KMS-11 (cell line): ENCODE data around the gene CYB5B.

Experiments
- H2AFZ ChIP-seq: fragments of 200-600 bp; sonication (generic); 2 replicates; pipeline ENCODE4 v1.6.1; 2016; ENCODE audit warnings: antibody characterized with exemption, mixed run types, low read depth
- H3K27ac ChIP-seq: fragments of 200-600 bp; sonication (generic); 2 replicates; pipeline ENCODE4 v1.6.1; 2016; ENCODE audit warnings: mild to moderate bottlenecking, mixed run types
- H3K27me3 ChIP-seq: fragments of 200-600 bp; sonication (generic); 2 replicates; pipeline ENCODE4 v1.6.1; 2017; ENCODE audit warnings: mild to moderate bottlenecking, low read depth, mixed run types, moderate library complexity; ENCODE audit not compliant: insufficient read depth
- H3K36me3 ChIP-seq: fragments of 200-600 bp; sonication (generic); 2 replicates; pipeline ENCODE4 v1.6.1; 2017; ENCODE audit warnings: mild to moderate bottlenecking, mixed run types; ENCODE audit not compliant: insufficient read depth
- H3K4me1 ChIP-seq: fragments of 200-600 bp; sonication (generic); 2 replicates; pipeline ENCODE4 v1.6.1; 2016; ENCODE audit warnings: mild to moderate bottlenecking, low read depth, mixed run types; ENCODE audit not compliant: poor library complexity, severe bottlenecking
- H3K4me2 ChIP-seq: fragments of 200-600 bp; sonication (generic); 2 replicates; pipeline ENCODE4 v1.7.0; 2016; ENCODE audit warnings: mild to moderate bottlenecking, mixed run types
- H3K4me3 ChIP-seq: fragments of 200-600 bp; sonication (generic); IDR thresholded peaks from 2 replicates; pipeline ENCODE4 v1.6.1; 2017; ENCODE audit warnings: low read depth, low read length, mixed read lengths; ENCODE audit not compliant: insufficient read depth
- H3K79me2 ChIP-seq: fragments of 200-600 bp; sonication (generic); 2 replicates; pipeline ENCODE4 v1.6.1; 2016; ENCODE audit warnings: low read depth, mixed run types; ENCODE audit not compliant: insufficient read depth
- H3K9ac ChIP-seq: fragments of 200-600 bp; sonication (generic); 2 replicates; pipeline ENCODE4 v1.6.1; 2016; ENCODE audit warnings: mild to moderate bottlenecking, mixed run types
- H4K20me1 ChIP-seq: fragments of 200-600 bp; sonication (generic); 2 replicates; pipeline ENCODE4 v1.6.1; 2016; ENCODE audit warnings: mild to moderate bottlenecking, mixed run types; ENCODE audit not compliant: insufficient read depth
- CTCF ChIP-seq: fragments of 200-600 bp; sonication (generic); conservative IDR thresholded peaks from 2 replicates; pipeline ENCODE4 v1.6.1; 2017; ENCODE audit warnings: low read depth, mild to moderate bottlenecking, antibody characterized with exemption, low read length, moderate library complexity, mixed read lengths

The CYB5B gene, protein sequence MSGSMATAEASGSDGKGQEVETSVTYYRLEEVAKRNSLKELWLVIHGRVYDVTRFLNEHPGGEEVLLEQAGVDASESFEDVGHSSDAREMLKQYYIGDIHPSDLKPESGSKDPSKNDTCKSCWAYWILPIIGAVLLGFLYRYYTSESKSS

DNA sequence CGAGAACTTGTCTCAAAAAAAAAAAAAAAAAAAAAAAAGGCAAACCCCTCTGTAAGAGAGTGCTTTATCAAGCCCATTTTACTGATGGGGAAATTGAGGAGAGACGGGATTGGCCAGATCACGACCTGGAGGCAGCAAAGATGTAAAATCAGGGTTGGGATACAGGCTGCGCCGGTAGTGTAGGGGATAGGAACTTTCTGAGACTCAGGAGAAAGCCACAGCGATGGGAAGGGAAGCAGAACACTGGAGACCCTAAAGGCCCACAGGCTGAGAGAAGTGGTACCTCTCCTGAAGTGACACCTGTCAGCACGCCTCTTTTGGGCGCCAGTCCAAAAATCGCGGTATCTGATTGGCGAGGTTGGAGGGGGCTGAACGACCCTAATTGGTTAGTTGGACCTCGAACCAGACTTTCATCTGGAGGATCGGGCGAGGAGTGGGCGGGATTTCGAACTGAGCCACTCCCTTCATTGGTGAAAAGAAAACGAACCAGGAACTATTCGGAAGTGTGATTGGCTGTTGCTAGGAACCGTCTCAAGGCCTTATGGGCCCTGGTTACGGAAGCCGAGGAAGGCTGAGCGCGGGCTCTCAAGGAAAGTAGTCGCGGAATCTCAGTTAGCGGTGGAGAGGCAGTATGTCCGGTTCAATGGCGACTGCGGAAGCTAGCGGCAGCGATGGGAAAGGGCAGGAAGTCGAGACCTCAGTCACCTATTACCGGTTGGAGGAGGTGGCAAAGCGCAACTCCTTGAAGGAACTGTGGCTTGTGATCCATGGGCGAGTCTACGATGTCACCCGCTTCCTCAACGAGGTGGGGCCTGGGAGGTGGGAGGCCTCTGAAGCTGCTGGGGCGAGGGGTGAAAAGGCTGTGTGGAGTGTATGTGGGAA, at the start of gene CYB5B:
TSS of gene CYB5B (plus strand) at position 567 of the 882 bp plus-strand sequence. CDS start at position 632, 65 bp downstream.
- peak within 1 kb of the TSS; percentile 77 for H2AFZ ChIP-seq
- no peaks in the 10 kb centered on the region for H3K36me3 ChIP-seq
- H4K20me1 ChIP-seq, result no peaks in the 10 kb centered on the region
- no peaks in the 10 kb centered on the region for H3K27me3 ChIP-seq
- TF ChIP-seq CTCF, result no peak
- H3K4me2 ChIP-seq, result peak within 1 kb of the TSS; percentile 85
- peaks cover 46% of the 10 kb centered on the region for H3K79me2 ChIP-seq
- peak within 1 kb of the TSS; percentile 47 for H3K9ac ChIP-seq
- peak within 1 kb of the TSS; percentile 50 for H3K27ac ChIP-seq
- peaks cover 12% of the 10 kb centered on the region for H3K4me1 ChIP-seq
- H3K4me3 ChIP-seq, result no peak within 1 kb of the TSS

GRCh38 chr16:69376393-69377059, 47.9 kb upstream of the CYB5B start:
- Histone ChIP-seq H3K27ac (no peak overlapping the region), H3K36me3 (no peaks in the 10 kb centered on the region; the same call in 1 of the 2 replicates)

GRCh38 chr16:69378036-69378435, 46.4 kb upstream of the CYB5B start:
- no peak overlapping the region for H3K4me3 ChIP-seq
- no peak overlapping the region for H2AFZ ChIP-seq
- no peak overlapping the region for H3K4me2 ChIP-seq
- peaks cover 7% of the 10 kb centered on the region; the same call in 1 of the 2 replicates for H3K79me2 ChIP-seq
- no peaks in the 10 kb centered on the region for H3K4me1 ChIP-seq
- no peak overlapping the region for H3K27ac ChIP-seq
- no peak for TF ChIP-seq CTCF
- H3K36me3 ChIP-seq, result no peaks in the 10 kb centered on the region; the same call in 1 of the 2 replicates
- H4K20me1 ChIP-seq, result no peaks in the 10 kb centered on the region
- H3K9ac ChIP-seq, result no peak overlapping the region
- H3K27me3 ChIP-seq, result no peaks in the 10 kb centered on the region

More at GRCh38 chr16:69376393-69377059, 47.9 kb upstream of the CYB5B start:
- H3K79me2 ChIP-seq, result no peaks in the 10 kb centered on the region
- no peak overlapping the region for H3K4me2 ChIP-seq
- no peak for TF ChIP-seq CTCF
- no peak overlapping the region for H3K9ac ChIP-seq
- no peak overlapping the region for H3K4me3 ChIP-seq
- no peaks in the 10 kb centered on the region for H3K4me1 ChIP-seq
- H4K20me1 ChIP-seq, result no peaks in the 10 kb centered on the region
- no peaks in the 10 kb centered on the region for H3K27me3 ChIP-seq
- H2AFZ ChIP-seq, result no peak overlapping the region

GRCh38 chr16:69378760-69379159, 45.7 kb upstream of the CYB5B start:
- H3K79me2 ChIP-seq, result peaks cover 14% of the 10 kb centered on the region; the same call in 1 of the 2 replicates
- no peak overlapping the region for H3K9ac ChIP-seq
- no peaks in the 10 kb centered on the region for H3K27me3 ChIP-seq
- H2AFZ ChIP-seq, result no peak overlapping the region
- H3K4me2 ChIP-seq, result no peak overlapping the region
- no peaks in the 10 kb centered on the region; the same call in 1 of the 2 replicates for H3K36me3 ChIP-seq
- no peaks in the 10 kb centered on the region for H4K20me1 ChIP-seq
- H3K4me3 ChIP-seq, result no peak overlapping the region
- H3K27ac ChIP-seq, result no peak overlapping the region
- peaks cover 1% of the 10 kb centered on the region for H3K4me1 ChIP-seq
- no peak for TF ChIP-seq CTCF
